Hair follicle dermal papilla cell (primary cell): ENCODE measurements around the gene HTR1B. TPM values are rescaled to one million over a fixed set of nuclear protein-coding genes. Genes with fewer than 3 reads are reported as not detected.

ENCODE experiments used
- total RNA-seq: library from RNA; depleted of rRNA; stranded (reverse); fragments of >200 nt; gene quantifications from 2 replicates; pipeline ENCODE4 v1.2.3, GENCODE V29; 2012

The HTR1B gene
- 0.81 and 1.9 TPM in 2 replicates for total RNA-seq

GRCh38 chr6:77463308-77463860 lies at the start of gene HTR1B:
Gene HTR1B, minus strand, starts transcription at chr6:77463491. Its CDS starts 88 bp downstream, at chr6:77463403.

Other genes with a start within 250 kb of the HTR1B start
- gene MEI4, start 189.5 kb upstream of the HTR1B start, total RNA-seq, result under 0.01 TPM in 2 replicates